ENCODE results near the gene FHDC1.

Gene FHDC1

DNA sequence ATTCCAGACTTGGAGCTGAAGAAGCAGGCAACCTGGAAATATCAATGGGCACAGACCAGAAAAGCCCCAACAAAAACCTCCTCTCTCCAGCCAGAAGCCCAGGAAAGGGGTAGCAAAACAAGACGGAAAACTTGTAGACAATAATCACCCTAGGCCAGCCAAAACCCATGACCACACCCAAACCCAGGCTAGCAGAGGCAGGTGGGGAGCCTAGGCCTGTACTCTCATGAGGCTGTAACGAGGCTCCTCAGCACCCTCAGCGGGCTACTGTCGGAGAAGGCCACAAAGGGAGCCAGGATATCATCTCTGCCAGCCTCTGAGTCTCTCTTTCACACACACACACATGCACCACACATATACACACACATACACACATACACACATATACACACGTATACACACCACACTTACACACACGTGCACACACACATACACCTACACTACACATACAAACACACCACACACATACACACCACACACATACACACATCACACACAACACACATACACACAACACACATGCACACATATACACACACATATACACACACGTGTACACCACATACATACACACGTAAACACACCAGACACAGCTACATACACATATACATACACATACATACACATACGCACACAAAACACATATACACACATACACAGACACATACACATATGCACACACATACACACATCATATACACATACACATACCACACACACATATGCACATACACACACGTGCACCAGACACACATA is 90.6 kb downstream of the FHDC1 start:
- Histone ChIP-seq H3K4me1 (ENCODE audit: control insufficient read depth in 1 of 2, insufficient read depth in 2 of 2, low read length in 2 of 2) (peaks cover 0 to 2% of the 10 kb centered on the region in 2 donors), H3K36me3 (ENCODE audit: control insufficient read depth in 1 of 2, insufficient read depth in 2 of 2, low read length in 2 of 2) (no peaks in the 10 kb centered on the region), H3K27me3 (ENCODE audit: low read depth, low read length) (no peaks in the 10 kb centered on the region), H3K9me3 (ENCODE audit: control insufficient read depth in 1 of 2, low read length in 2 of 2) (peaks cover 0 to 23% of the 10 kb centered on the region in 2 donors), H3K27ac (ENCODE audit: low read length) (no peak overlapping the region), H3K4me3 (ENCODE audit: low read depth in 1 of 2, low read length in 2 of 2) (no peak overlapping the region)

DNA sequence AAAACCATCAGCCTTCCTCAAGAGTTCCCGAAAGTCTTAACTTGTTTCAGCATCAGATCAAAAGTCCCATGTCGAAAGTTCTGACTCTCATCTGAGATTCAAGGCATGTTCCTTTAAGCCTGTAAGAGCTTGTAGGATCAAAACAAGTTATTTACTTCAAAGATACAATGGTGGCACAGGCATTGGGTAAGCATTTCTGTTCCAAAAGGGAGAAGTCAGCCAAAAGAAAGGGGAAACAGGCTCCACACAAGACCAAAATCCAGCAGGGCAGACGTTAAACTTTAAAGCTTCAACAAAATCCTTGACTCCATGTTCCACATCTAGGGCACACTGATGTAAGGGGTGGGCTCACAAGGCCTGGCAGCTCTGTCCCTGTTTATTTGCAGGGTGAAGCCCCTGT is 91.7 kb downstream of the FHDC1 start:
- no peak overlapping the region for H3K27ac ChIP-seq (ENCODE audit: low read length)
- H3K4me1 ChIP-seq (ENCODE audit: control insufficient read depth in 1 of 2, insufficient read depth in 2 of 2, low read length in 2 of 2) = no peaks in the 10 kb centered on the region
- peaks cover 0 to 23% of the 10 kb centered on the region in 2 donors for H3K9me3 ChIP-seq (ENCODE audit: control insufficient read depth in 1 of 2, low read length in 2 of 2)
- no peaks in the 10 kb centered on the region for H3K27me3 ChIP-seq (ENCODE audit: low read depth, low read length)
- no peaks in the 10 kb centered on the region for H3K36me3 ChIP-seq (ENCODE audit: control insufficient read depth in 1 of 2, insufficient read depth in 2 of 2, low read length in 2 of 2)
- no peak overlapping the region for H3K4me3 ChIP-seq (ENCODE audit: low read depth in 1 of 2, low read length in 2 of 2)

DNA sequence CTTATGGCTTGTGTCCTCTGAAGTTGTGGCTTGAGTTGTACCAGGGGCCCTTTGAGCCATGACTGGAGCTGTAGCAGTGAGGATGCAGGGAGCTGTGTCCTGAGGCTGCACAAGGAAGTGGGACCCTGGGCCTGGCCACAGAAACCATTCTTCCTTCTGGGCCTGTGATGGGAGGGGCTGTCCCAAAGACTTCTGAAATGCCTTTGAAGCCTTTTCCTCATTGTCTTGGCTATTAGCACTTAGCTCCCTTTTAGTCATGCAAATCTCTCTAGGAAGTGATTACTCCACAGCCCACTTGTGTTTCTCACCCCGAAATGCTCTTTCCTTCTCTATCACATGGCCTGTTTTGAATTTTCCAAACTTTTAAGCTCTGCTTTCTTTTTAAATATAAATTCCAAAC is 92.4 kb downstream of the FHDC1 start:
- no peak overlapping the region for H3K4me3 ChIP-seq (ENCODE audit: low read depth in 1 of 2, low read length in 2 of 2)
- H3K9me3 ChIP-seq (ENCODE audit: control insufficient read depth in 1 of 2, low read length in 2 of 2) = peaks cover 0 to 23% of the 10 kb centered on the region in 2 donors
- no peaks in the 10 kb centered on the region for H3K27me3 ChIP-seq (ENCODE audit: low read depth, low read length)
- H3K4me1 ChIP-seq (ENCODE audit: control insufficient read depth in 1 of 2, insufficient read depth in 2 of 2, low read length in 2 of 2) = no peaks in the 10 kb centered on the region
- no peaks in the 10 kb centered on the region for H3K36me3 ChIP-seq (ENCODE audit: control insufficient read depth in 1 of 2, insufficient read depth in 2 of 2, low read length in 2 of 2)
- no peak overlapping the region for H3K27ac ChIP-seq (ENCODE audit: low read length)

Measured in muscle layer of duodenum (tissue), 2 donors.